ENCODE data around the gene NAGA.
"Not testable (repeated sequence)": the region's sequence is repeated elsewhere in the genome, so short reads cannot be mapped to it uniquely, and the experiment has no call there.

DNA sequence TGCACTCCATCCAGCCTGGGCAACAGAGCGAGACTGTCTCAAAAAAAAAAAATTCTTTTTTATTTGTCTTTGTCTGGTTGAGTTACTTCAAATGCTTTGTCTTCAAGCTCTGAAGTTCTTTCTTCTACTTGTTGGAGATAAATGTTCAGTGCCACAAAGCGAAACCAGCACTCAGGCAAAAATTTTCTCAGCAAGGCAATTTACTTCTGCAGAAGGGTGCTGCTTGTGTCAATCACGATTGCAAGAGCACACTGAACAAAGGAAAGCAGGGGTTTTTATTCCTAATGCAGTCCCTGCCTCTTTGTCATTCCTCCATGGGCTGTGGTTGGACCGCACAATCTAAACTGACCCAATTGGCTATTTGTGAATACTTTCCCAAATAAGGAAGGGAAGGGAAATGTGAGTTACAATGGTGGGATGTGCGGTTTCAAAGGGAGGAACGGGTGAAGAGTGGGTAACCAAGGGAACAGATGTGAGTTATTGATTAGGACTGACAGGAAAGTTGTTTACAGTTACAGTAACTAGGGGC is 33.8 kb upstream of the NAGA start:
- TF ChIP-seq CTCF, POLR2A (IDR thresholded peaks at IDR 0.05): not testable (repeated sequence)
